Upper lobe of right lung (tissue), 1 donor: Measurements from ENCODE around the gene CHAC1. TPM values are rescaled to one million over a fixed set of nuclear protein-coding genes. Genes with fewer than 3 reads are reported as not detected.
"Not testable (repeated sequence)": the region's sequence is repeated elsewhere in the genome, so short reads cannot be mapped to it uniquely, and the experiment has no call there.

Experiments used
- ATAC-seq: fragments of 200-7000 bp; cut with Tn5 transposase; one replicate; pipeline ENCODE4 v1.9.1; 2020; ENCODE audit warnings: mild to moderate bottlenecking, moderate library complexity
- DNase-seq: peaks from one replicate; pipeline ENCODE4 v3.0.0-alpha.2; 2020
- H3K27ac ChIP-seq: fragments of 200-600 bp; one replicate; pipeline ENCODE4 v1.8.0; 2022
- H3K27me3 ChIP-seq: fragments of 200-600 bp; one replicate; pipeline ENCODE4 v1.8.0; 2022; ENCODE audit warnings: mild to moderate bottlenecking
- H3K36me3 ChIP-seq: fragments of 200-600 bp; one replicate; pipeline ENCODE4 v1.8.0; 2022
- H3K4me1 ChIP-seq: fragments of 200-600 bp; one replicate; pipeline ENCODE4 v1.8.0; 2022
- H3K4me3 ChIP-seq: fragments of 200-600 bp; one replicate; pipeline ENCODE4 v1.8.0; 2022; ENCODE audit warnings: mild to moderate bottlenecking
- H3K9me3 ChIP-seq: fragments of 200-600 bp; one replicate; pipeline ENCODE4 v1.8.0; 2022
- CTCF ChIP-seq: fragments of 200-600 bp; IDR thresholded peaks from one replicate; pipeline ENCODE4 v1.8.0; 2022; ENCODE audit warnings: antibody characterized with exemption
- intact Hi-C: fragments of 100-400 bp; cut with DNase I; formaldehyde crosslinking; loops from one replicate; pipeline ENCODE4 v1.11.0; 2022
- total RNA-seq: library from RNA; stranded (reverse); fragmentation: NEBNext Ultra II Directional; extraction: Animal tissue kit (Norgen Biotek cat#: 25700); gene quantifications from one replicate; pipeline ENCODE4 v1.2.1, GENCODE V29; 2021
- donor health status: DM: no; HTN: yes; CAD: no; lungs with severe emphysema.

CHAC1 gene
- total RNA-seq, 1 donor from 2014 or later = 4.4 TPM

DNA sequence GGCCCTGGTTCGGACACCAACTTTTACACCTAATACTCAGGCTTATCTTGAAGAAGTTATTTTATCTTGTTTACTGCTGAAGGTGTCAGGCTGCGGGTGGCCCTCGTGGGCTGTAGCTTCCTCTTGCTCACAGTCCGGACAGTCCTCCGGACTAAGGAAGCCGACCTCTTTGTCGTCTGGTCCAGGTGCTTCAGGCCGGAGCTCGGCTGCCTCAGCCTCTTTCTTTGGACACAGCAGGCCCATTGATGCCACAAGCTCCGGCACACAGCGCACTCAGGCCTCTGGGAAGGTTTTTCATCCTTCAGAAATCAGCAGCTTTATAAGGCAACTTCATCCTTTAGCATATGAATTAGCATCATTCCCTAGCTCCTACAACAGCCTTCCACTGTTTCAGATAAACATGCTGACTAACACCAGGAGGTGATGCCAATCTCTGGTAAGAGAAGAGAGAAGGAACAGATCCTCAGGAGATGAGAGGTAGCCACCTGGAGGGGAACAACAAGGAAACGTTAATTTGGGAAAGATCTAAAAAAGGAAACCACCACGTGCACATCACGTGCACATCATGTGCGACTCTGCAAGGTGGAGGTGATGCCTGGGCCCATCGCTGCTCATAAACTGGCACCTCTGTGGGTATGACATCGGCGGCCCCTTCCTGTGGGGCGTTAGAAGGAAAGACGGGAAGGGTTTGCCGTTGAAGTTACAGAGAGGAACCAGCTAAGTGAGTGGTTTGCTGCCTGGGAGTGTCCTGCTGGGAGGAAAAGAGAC lies 4.4 kb upstream of the CHAC1 start:
- intact Hi-C loops = no loop called here
- no peak for TF ChIP-seq CTCF

DNA sequence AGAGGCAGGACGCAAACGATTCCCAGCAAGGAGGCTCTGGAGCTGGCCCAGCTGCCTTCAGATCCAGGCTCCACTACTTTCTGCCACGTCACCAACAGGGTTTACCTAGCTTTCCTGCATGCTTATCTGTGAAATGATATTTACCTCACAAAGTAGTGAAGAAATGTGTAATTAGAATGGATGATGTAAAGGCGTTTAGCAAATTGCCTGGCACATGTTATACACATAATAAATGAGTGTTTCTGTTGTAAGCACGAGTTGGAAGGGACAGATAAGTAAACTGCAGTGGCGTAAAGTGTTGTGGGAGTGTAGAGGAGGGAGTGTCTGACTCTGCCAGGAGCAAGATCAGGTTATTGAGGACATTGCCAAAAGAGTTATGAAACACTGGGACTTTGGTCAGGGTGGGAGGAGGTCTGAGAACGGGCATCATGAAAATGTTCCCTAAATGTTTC lies 3.5 kb upstream of the CHAC1 start:
- no peaks in the 10 kb centered on the region for H3K9me3 ChIP-seq
- peak overlapping the region; percentile 48 for H3K27ac ChIP-seq
- peaks cover 16% of the 10 kb centered on the region for H3K4me1 ChIP-seq
- no peak overlapping the region for H3K4me3 ChIP-seq
- intact Hi-C loops = loop anchor here (10.0 kb wide), 1 partner anchor 65 kb away; no protein-coding TSS in a partner anchor
- no peaks in the 10 kb centered on the region for H3K27me3 ChIP-seq
- H3K36me3 ChIP-seq = no peaks in the 10 kb centered on the region
- ATAC-seq (peak; percentile 34), DNase-seq (no peak)
- TF ChIP-seq CTCF = no peak

More for the DNA sequence above, 4.4 kb upstream of the CHAC1 start:
- Histone ChIP-seq H3K27me3 (no peaks in the 10 kb centered on the region), H3K4me3 (no peak overlapping the region), H3K4me1 (peaks cover 16% of the 10 kb centered on the region), H3K36me3 (no peaks in the 10 kb centered on the region), H3K27ac (peak overlapping the region; percentile 48), H3K9me3 (no peaks in the 10 kb centered on the region)
- no peak for ATAC-seq
- DNase-seq = no peak

- Histone ChIP-seq H3K4me3 (no peak overlapping the region), H3K27ac (no peak overlapping the region), H3K36me3 (no peaks in the 10 kb centered on the region), H3K27me3 (no peaks in the 10 kb centered on the region), H3K4me1 (peaks cover 16% of the 10 kb centered on the region), H3K9me3 (no peaks in the 10 kb centered on the region)
- intact Hi-C loops = loop anchor here (10.0 kb wide), 1 partner anchor 63 kb away; no protein-coding TSS in a partner anchor
- ATAC-seq (no peak), DNase-seq (no peak)
- no peak for TF ChIP-seq CTCF
Measured at GRCh38 chr15:40951764-40952163, 1.5 kb upstream of the CHAC1 start.

- intact Hi-C loops = loop anchor here (10.0 kb wide), 1 partner anchor 62 kb away; no protein-coding TSS in a partner anchor
- ATAC-seq (no peak), DNase-seq (no peak)
- TF ChIP-seq CTCF = no peak
- no peaks in the 10 kb centered on the region for H3K9me3 ChIP-seq
- H3K4me1 ChIP-seq = peaks cover 16% of the 10 kb centered on the region
- no peaks in the 10 kb centered on the region for H3K27me3 ChIP-seq
- H3K4me3 ChIP-seq = peak overlapping the region; percentile 71
- no peaks in the 10 kb centered on the region for H3K36me3 ChIP-seq
- peak overlapping the region; percentile 79 for H3K27ac ChIP-seq
Measured at GRCh38 chr15:40952301-40952900, 870 bp upstream of the CHAC1 start.

DNA sequence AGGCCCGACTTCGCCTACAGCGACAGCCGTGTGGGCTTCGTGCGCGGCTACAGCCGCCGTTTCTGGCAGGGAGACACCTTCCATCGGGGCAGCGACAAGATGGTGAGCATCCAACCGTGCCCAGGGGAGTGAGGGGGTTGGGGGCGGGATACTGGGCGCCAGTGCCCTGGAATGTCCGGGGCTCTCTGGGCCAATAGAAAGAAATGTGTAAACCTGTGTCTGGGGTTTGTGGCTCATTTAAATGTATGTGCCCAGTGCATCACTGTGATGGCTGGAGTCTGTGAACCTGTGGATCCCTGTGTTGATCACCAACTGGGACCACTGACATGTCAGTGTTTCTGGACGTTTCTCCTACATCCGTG lies 423 bp downstream of the CHAC1 start:
- H3K4me3 ChIP-seq = peak overlapping the region; percentile 71
- no peaks in the 10 kb centered on the region for H3K36me3 ChIP-seq
- peaks cover 16% of the 10 kb centered on the region for H3K4me1 ChIP-seq
- DNase-seq (no peak), ATAC-seq (no peak)
- TF ChIP-seq CTCF = no peak
- intact Hi-C loops = loop anchor here (10.0 kb wide), 1 partner anchor 61 kb away; no protein-coding TSS in a partner anchor
- H3K27me3 ChIP-seq = no peaks in the 10 kb centered on the region
- H3K9me3 ChIP-seq = no peaks in the 10 kb centered on the region
- H3K27ac ChIP-seq = peak overlapping the region; percentile 47

GRCh38 chr15:40954158-40954848 lies 1.0 kb downstream of the CHAC1 start:
- intact Hi-C loops = loop anchor here (10.0 kb wide), 1 partner anchor 60 kb away; no protein-coding TSS in a partner anchor
- not testable (repeated sequence) for ATAC-seq, DNase-seq, H3K27ac ChIP-seq, H3K27me3 ChIP-seq, H3K36me3 ChIP-seq, H3K9me3 ChIP-seq
- H3K4me3 ChIP-seq = peak overlapping the region; percentile 71
- H3K4me1 ChIP-seq = peaks cover 12% of the 10 kb centered on the region
